ENCODE measurements around the gene ALG9.

ALG9 gene

DNA sequence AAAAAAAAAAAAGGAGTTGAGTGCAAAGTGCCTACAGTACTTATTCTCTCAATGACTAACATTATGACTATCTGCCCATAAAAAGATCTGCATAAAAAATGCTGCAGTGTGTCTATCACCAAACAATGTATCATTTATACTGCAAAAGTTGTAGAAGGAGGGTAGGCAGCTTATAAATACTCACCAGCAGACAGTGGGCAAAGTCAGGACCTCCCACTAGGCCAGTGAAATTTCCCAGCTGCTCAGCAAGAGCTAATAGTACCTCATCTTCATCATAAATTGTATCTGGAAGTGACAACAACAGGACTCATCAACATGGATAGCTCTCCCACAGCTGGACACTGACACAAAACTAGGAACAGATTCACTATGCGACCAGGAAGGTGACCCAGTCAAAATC lies 106.8 kb downstream of the ALG9 start:
- no peak for DNase-seq (ENCODE audit: extremely low spot score)
- TF ChIP-seq, protein P1, sequence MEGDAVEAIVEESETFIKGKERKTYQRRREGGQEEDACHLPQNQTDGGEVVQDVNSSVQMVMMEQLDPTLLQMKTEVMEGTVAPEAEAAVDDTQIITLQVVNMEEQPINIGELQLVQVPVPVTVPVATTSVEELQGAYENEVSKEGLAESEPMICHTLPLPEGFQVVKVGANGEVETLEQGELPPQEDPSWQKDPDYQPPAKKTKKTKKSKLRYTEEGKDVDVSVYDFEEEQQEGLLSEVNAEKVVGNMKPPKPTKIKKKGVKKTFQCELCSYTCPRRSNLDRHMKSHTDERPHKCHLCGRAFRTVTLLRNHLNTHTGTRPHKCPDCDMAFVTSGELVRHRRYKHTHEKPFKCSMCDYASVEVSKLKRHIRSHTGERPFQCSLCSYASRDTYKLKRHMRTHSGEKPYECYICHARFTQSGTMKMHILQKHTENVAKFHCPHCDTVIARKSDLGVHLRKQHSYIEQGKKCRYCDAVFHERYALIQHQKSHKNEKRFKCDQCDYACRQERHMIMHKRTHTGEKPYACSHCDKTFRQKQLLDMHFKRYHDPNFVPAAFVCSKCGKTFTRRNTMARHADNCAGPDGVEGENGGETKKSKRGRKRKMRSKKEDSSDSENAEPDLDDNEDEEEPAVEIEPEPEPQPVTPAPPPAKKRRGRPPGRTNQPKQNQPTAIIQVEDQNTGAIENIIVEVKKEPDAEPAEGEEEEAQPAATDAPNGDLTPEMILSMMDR (IDR thresholded peaks at IDR 0.05; ENCODE audit: control extremely low read depth, extremely low read depth, low read depth, missing control alignments): no peak
- POLR2A ChIA-PET: no interaction called here
- CTCF ChIA-PET: interaction anchor here (0.9 to 5.8 kb wide), 8 partner anchors 12 to 177 kb away, joined by 3 to 72 read pairs (median 5); no protein-coding TSS in a partner anchor

DNA sequence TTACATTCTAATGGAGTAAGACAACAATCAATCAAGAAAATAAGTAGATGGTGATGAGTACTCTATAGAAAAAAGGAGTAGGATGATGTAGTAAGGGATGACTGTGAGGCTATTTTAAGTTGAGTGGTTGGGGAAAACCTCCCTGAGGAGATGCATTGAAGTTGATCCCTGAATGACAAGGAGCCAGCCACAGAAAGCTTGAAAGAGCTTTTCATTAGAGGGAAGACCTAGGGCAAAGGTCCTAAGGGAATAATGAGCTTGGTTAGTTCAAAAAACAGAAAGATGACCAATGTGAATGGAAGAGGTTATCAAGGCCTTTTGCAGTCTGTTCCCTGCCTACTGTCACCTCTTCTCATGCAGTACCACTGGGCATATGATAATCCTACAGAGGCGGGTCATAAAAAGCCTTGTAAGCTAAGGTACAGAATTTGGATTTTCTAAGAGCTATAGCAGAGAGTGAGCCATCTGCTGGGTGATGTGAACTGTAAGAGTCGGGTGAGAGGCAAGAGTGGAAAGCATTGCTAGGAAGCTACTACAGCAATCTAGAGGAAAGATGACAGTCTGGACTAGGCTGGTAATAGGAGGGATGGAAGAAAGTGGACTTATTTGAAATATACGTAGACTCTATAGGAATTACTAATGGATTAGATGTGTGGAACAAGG lies 108.3 kb downstream of the ALG9 start:
- TF ChIP-seq, protein P1 (IDR thresholded peaks at IDR 0.05; ENCODE audit: control extremely low read depth, extremely low read depth, low read depth, missing control alignments): no peak
- DNase-seq (ENCODE audit: extremely low spot score): no peak
- ChIA-PET CTCF (interaction anchor here (1.0 to 2.9 kb wide), 7 partner anchors 10 to 153 kb away, joined by 3 to 19 read pairs (median 3); no protein-coding TSS in a partner anchor), POLR2A (no interaction called here)

DNA sequence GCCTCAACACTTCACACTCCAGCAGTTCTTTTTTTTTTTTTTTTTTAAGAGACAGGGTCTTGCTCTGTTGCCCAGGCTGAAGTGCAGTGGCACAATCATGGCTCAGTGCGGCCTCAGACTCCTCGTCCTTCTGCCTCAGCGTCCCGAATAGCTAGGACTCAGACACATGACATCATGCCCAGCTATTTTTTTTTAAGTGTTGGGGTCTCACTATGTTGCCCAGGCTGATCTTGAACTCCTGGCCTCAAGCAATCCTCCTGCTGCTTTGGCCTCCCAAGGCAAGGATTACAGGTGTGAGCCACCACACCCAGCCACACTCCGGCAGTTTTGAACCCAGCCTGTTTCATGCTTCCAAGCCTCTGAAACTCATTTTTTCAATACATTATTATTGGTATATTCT lies 108.9 kb downstream of the ALG9 start:
- POLR2A ChIA-PET: no interaction called here
- DNase-seq (ENCODE audit: extremely low spot score): no peak
- TF ChIP-seq, protein P1 (IDR thresholded peaks at IDR 0.05; ENCODE audit: control extremely low read depth, extremely low read depth, low read depth, missing control alignments): no peak
- CTCF ChIA-PET: interaction anchor here (1.1 to 2.9 kb wide), 5 partner anchors 9 to 124 kb away, joined by 3 to 19 read pairs (median 3); no protein-coding TSS in a partner anchor

DNA sequence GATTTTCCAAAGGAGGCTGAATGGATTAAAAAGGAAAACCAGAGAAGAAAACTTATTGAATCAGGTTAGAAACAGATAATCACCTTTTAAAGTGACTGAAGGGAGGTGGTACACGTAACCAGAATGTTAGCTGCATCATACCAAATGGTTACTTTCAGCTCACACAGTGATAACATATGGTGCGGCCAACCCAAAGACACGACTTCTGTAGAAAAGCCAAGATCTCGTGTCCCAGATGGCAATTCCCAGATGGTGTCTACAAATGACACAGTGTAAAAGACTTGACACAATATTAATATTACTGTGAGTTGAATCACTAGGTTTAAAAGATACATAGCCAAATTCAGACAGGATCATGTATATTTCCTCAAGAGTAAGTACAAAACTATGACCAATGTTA lies 110.3 kb downstream of the ALG9 start:
- DNase-seq (ENCODE audit: extremely low spot score): no peak
- CTCF ChIA-PET: interaction anchor here (0.9 to 2.9 kb wide), 5 partner anchors 8 to 157 kb away, joined by 3 to 19 read pairs (median 3); no protein-coding TSS in a partner anchor

GRCh38 chr11:111759778-111760407 lies 111.5 kb downstream of the ALG9 start:
- ChIA-PET POLR2A (no interaction called here), CTCF (interaction anchor here (1.1 to 2.4 kb wide), 5 partner anchors 10 to 116 kb away, joined by 3 to 11 read pairs (median 3); no protein-coding TSS in a partner anchor)
- no peak for DNase-seq (ENCODE audit: extremely low spot score)
- TF ChIP-seq, protein P1 (IDR thresholded peaks at IDR 0.05; ENCODE audit: control extremely low read depth, extremely low read depth, low read depth, missing control alignments): no peak

More for the DNA sequence above, 110.3 kb downstream of the ALG9 start:
- TF ChIP-seq, protein P1 (IDR thresholded peaks at IDR 0.05; ENCODE audit: control extremely low read depth, extremely low read depth, low read depth, missing control alignments): no peak
- POLR2A ChIA-PET: no interaction called here

DNA sequence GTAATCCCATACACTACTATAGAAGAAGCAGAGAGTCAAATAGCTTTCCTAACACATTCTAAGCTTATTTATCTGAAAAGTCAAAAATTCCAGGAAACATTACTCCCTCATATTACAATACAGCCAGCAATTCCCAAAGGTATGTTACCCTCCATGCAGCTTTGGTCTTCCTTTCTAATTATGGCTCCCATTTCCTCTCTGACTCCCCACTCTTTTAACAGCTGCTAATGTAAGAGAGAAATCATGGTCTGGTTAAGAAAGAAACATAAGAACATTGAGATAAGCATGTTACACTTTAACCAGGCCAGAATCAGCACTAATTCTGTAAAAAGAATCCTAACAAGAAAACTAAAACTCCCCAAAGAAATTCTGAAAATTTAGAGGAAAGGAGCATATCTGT lies 112.0 kb downstream of the ALG9 start:
- DNase-seq (ENCODE audit: extremely low spot score): no peak
- CTCF ChIA-PET: interaction anchor here (1.1 to 2.4 kb wide), 4 partner anchors 10 to 100 kb away, joined by 3 to 11 read pairs (median 5); no protein-coding TSS in a partner anchor

More for the DNA sequence above, 112.0 kb downstream of the ALG9 start:
- TF ChIP-seq, protein P1 (IDR thresholded peaks at IDR 0.05; ENCODE audit: control extremely low read depth, extremely low read depth, low read depth, missing control alignments): no peak
- POLR2A ChIA-PET: no interaction called here
